HL-60 (cell line): ENCODE data around the gene M1AP.

Experiments
- DNase-seq, 2 experiments: peaks; one replicate each; pipeline ENCODE4 v3.0.0-alpha.2; 2010 to 2020; ENCODE audit warnings: low read depth in 1 of 2, low spot score in 1 of 2
- H3K27ac ChIP-seq: fragments of 250-450 bp; sonication (Bioruptor Pico); replicated peaks from 2 replicates; pipeline ENCODE4 v1.5.1; 2020; ENCODE audit warnings: mild to moderate bottlenecking, moderate library complexity
- H3K27me3 ChIP-seq: fragments of 250-450 bp; sonication (Bioruptor Pico); 2 replicates; pipeline ENCODE4 v1.5.1; 2021; ENCODE audit warnings: mild to moderate bottlenecking, moderate library complexity; ENCODE audit not compliant: insufficient read depth, poor library complexity, severe bottlenecking
- H3K4me3 ChIP-seq: replicated peaks from 2 replicates; pipeline ENCODE4 v1.5.1; 2011; ENCODE audit warnings: mild to moderate bottlenecking, control low read depth, low read length; ENCODE audit not compliant: insufficient read depth
- CTCF ChIP-seq: IDR thresholded peaks from one replicate; pipeline ENCODE4 v1.5.1; 2011; ENCODE audit warnings: low read length, control low read depth, inconsistent platforms; ENCODE audit not compliant: insufficient read depth
- GABPA ChIP-seq: IDR thresholded peaks from 2 replicates; pipeline ENCODE4 v1.6.1; 2012; ENCODE audit warnings: low read depth
- POLR2AphosphoS5 ChIP-seq: IDR thresholded peaks from 2 replicates; pipeline ENCODE4 v1.6.1; 2012; ENCODE audit warnings: low read depth
- REST ChIP-seq: IDR thresholded peaks from 2 replicates; pipeline ENCODE4 v1.6.1; 2012; ENCODE audit warnings: low read depth; ENCODE audit not compliant: insufficient replicate concordance
- SPI1 ChIP-seq: IDR thresholded peaks from 2 replicates; pipeline ENCODE4 v1.6.1; 2012; ENCODE audit warnings: low read depth, mild to moderate bottlenecking, borderline replicate concordance

Gene M1AP

GRCh38 chr2:74575320-74575719 lies 72.8 kb downstream of the M1AP start:
- no peaks in the 10 kb centered on the region for H3K27me3 ChIP-seq
- no peak overlapping the region for H3K4me3 ChIP-seq
- peak overlapping the region; percentile 89 for H3K27ac ChIP-seq
- no peak for DNase-seq
- TF ChIP-seq CTCF (no peak), GABPA (no peak), REST (no peak), POLR2AphosphoS5 (no peak), SPI1 (no peak)

- Histone ChIP-seq H3K4me3 (0 out of 2 replicates have a peak overlapping the region, but pooled peaks have one; percentile 4), H3K27me3 (no peaks in the 10 kb centered on the region), H3K27ac (peak overlapping the region; percentile 89)
- TF ChIP-seq SPI1 (peak; percentile 95), REST (peak; percentile 40), CTCF (no peak), POLR2AphosphoS5 (peak; percentile 77), GABPA (peak; percentile 70)
- DNase-seq: peak in 1 of 2 experiments; percentile 90
Measured at GRCh38 chr2:74573747-74574562, 74.2 kb downstream of the M1AP start.

- H3K4me3 ChIP-seq: no peak overlapping the region
- no peaks in the 10 kb centered on the region for H3K27me3 ChIP-seq
- DNase-seq: no peak
- TF ChIP-seq CTCF (no peak), POLR2AphosphoS5 (no peak), REST (no peak), SPI1 (no peak), GABPA (no peak)
- H3K27ac ChIP-seq: peak overlapping the region; percentile 89
Measured at GRCh38 chr2:74572178-74572925, 75.8 kb downstream of the M1AP start.
